OCI-LY1 (cell line): ENCODE results near the gene CCL19.

ENCODE experiments used
- H2AFZ ChIP-seq: fragments of 200-600 bp; sonication (generic), shearing (Covaris generic); 2 replicates; pipeline ENCODE4 v1.6.0; 2014; ENCODE audit warnings: antibody characterized with exemption, mild to moderate bottlenecking, low read length
- H3F3A ChIP-seq: fragments of 200-600 bp; sonication (generic), shearing (Covaris generic); 2 replicates; pipeline ENCODE4 v1.6.0; 2014; ENCODE audit warnings: mild to moderate bottlenecking, antibody characterized with exemption, low read length, moderate library complexity; ENCODE audit not compliant: insufficient read depth
- H3K27ac ChIP-seq: fragments of 200-600 bp; sonication (generic); 2 replicates; pipeline ENCODE4 v1.5.1; 2014; ENCODE audit warnings: low read length, mixed run types, mild to moderate bottlenecking, low read depth; ENCODE audit not compliant: poor library complexity, severe bottlenecking
- H3K27me3 ChIP-seq: fragments of 200-600 bp; sonication (generic); 2 replicates; pipeline ENCODE4 v1.6.0; 2014; ENCODE audit warnings: antibody characterized with exemption, mild to moderate bottlenecking, low read length, moderate library complexity; ENCODE audit not compliant: insufficient read depth
- H3K36me3 ChIP-seq: fragments of 200-600 bp; sonication (generic); 2 replicates; pipeline ENCODE4 v1.6.1; 2014; ENCODE audit warnings: mild to moderate bottlenecking, antibody characterized with exemption, low read length, moderate library complexity, mixed read lengths; ENCODE audit not compliant: insufficient read depth
- H3K4me1 ChIP-seq: fragments of 200-600 bp; sonication (generic); 2 replicates; pipeline ENCODE4 v1.5.1; 2014; ENCODE audit warnings: mild to moderate bottlenecking, low read length, moderate library complexity; ENCODE audit not compliant: insufficient read depth, severe bottlenecking
- H3K4me2 ChIP-seq: fragments of 200-600 bp; sonication (generic), shearing (Covaris generic); 2 replicates; pipeline ENCODE4 v1.6.1; 2014; ENCODE audit warnings: low read length
- H3K4me3 ChIP-seq: fragments of 200-600 bp; sonication (generic); 2 replicates; pipeline ENCODE4 v1.5.1; 2014; ENCODE audit warnings: low read length, low read depth, mild to moderate bottlenecking, mixed read lengths; ENCODE audit not compliant: poor library complexity, severe bottlenecking
- H3K79me2 ChIP-seq: fragments of 200-600 bp; shearing (Covaris generic); 2 replicates; pipeline ENCODE4 v1.6.1; 2016; ENCODE audit warnings: mixed run types, low read length, mixed read lengths; ENCODE audit not compliant: insufficient read depth
- H3K9ac ChIP-seq: fragments of 200-600 bp; sonication (generic), shearing (Covaris generic); 2 replicates; pipeline ENCODE4 v1.6.1; 2014; ENCODE audit warnings: mild to moderate bottlenecking, low read length, mixed read lengths
- H3K9me2 ChIP-seq: fragments of 200-600 bp; sonication (generic), shearing (Covaris generic); 2 replicates; pipeline ENCODE4 v1.6.1; 2014; ENCODE audit warnings: low read depth, mild to moderate bottlenecking, low read length, mixed read lengths
- H3K9me3 ChIP-seq: fragments of 200-600 bp; shearing (Covaris generic); 2 replicates; pipeline ENCODE4 v1.6.1; 2014; ENCODE audit warnings: low read length, mixed read lengths
- H4K20me1 ChIP-seq: fragments of 200-600 bp; sonication (generic), shearing (Covaris generic); 2 replicates; pipeline ENCODE4 v1.6.0; 2016; ENCODE audit warnings: mild to moderate bottlenecking, low read length; ENCODE audit not compliant: insufficient read depth
- CTCF ChIP-seq: fragments of 200-600 bp; sonication (generic), shearing (Covaris generic); IDR thresholded peaks from 2 replicates; pipeline ENCODE4 v1.5.1; 2017; ENCODE audit warnings: mild to moderate bottlenecking, antibody characterized with exemption, low read length, moderate library complexity, mixed read lengths
- EZH2 ChIP-seq: fragments of 200-600 bp; sonication (generic), shearing (Covaris generic); IDR thresholded peaks from 2 replicates; pipeline ENCODE4 v1.8.0; 2017; ENCODE audit warnings: borderline replicate concordance, mixed run types, mild to moderate bottlenecking, antibody characterized with exemption, low read length, moderate library complexity, mixed read lengths

Gene CCL19

GRCh38 chr9:34687276-34688030 lies 3.6 kb downstream of the CCL19 start:
- H3K4me2 ChIP-seq = no peak overlapping the region

GRCh38 chr9:34686732-34687131 lies 4.3 kb downstream of the CCL19 start:
- no peak overlapping the region for H3K9ac ChIP-seq
- TF ChIP-seq CTCF (no peak), EZH2 (no peak)
- no peaks in the 10 kb centered on the region for H3K9me2 ChIP-seq
- H3K4me3 ChIP-seq = no peak overlapping the region
- H3K27ac ChIP-seq = no peak overlapping the region
- no peak overlapping the region for H2AFZ ChIP-seq
- no peaks in the 10 kb centered on the region for H3K36me3 ChIP-seq
- H3K4me1 ChIP-seq = no peaks in the 10 kb centered on the region
- no peaks in the 10 kb centered on the region for H3K27me3 ChIP-seq
- no peaks in the 10 kb centered on the region for H3F3A ChIP-seq
- no peaks in the 10 kb centered on the region for H3K9me3 ChIP-seq
- H4K20me1 ChIP-seq = no peaks in the 10 kb centered on the region
- H3K79me2 ChIP-seq = no peaks in the 10 kb centered on the region
- no peak overlapping the region for H3K4me2 ChIP-seq

More at GRCh38 chr9:34687276-34688030, 3.6 kb downstream of the CCL19 start:
- Histone ChIP-seq H3K79me2 (no peaks in the 10 kb centered on the region), H3K9me2 (no peaks in the 10 kb centered on the region), H3K9me3 (no peaks in the 10 kb centered on the region), H3F3A (no peaks in the 10 kb centered on the region), H3K4me3 (no peak overlapping the region), H3K36me3 (no peaks in the 10 kb centered on the region), H3K9ac (no peak overlapping the region), H2AFZ (no peak overlapping the region), H3K27ac (no peak overlapping the region), H3K27me3 (no peaks in the 10 kb centered on the region), H4K20me1 (no peaks in the 10 kb centered on the region), H3K4me1 (no peaks in the 10 kb centered on the region)
- no peak for TF ChIP-seq EZH2
- TF ChIP-seq CTCF = no peak

- Histone ChIP-seq H3F3A (no peaks in the 10 kb centered on the region), H3K4me3 (no peak overlapping the region), H3K9me3 (no peaks in the 10 kb centered on the region), H3K79me2 (no peaks in the 10 kb centered on the region), H3K27ac (no peak overlapping the region), H3K9ac (no peak overlapping the region), H3K4me2 (no peak overlapping the region), H3K4me1 (no peaks in the 10 kb centered on the region), H3K27me3 (no peaks in the 10 kb centered on the region), H2AFZ (no peak overlapping the region), H3K9me2 (no peaks in the 10 kb centered on the region), H3K36me3 (no peaks in the 10 kb centered on the region), H4K20me1 (no peaks in the 10 kb centered on the region)
- TF ChIP-seq EZH2 (no peak), CTCF (no peak)
Measured at GRCh38 chr9:34686231-34686630, 4.8 kb downstream of the CCL19 start.
